ENCODE measurements around the gene NTRK2.

NTRK2 gene

DNA sequence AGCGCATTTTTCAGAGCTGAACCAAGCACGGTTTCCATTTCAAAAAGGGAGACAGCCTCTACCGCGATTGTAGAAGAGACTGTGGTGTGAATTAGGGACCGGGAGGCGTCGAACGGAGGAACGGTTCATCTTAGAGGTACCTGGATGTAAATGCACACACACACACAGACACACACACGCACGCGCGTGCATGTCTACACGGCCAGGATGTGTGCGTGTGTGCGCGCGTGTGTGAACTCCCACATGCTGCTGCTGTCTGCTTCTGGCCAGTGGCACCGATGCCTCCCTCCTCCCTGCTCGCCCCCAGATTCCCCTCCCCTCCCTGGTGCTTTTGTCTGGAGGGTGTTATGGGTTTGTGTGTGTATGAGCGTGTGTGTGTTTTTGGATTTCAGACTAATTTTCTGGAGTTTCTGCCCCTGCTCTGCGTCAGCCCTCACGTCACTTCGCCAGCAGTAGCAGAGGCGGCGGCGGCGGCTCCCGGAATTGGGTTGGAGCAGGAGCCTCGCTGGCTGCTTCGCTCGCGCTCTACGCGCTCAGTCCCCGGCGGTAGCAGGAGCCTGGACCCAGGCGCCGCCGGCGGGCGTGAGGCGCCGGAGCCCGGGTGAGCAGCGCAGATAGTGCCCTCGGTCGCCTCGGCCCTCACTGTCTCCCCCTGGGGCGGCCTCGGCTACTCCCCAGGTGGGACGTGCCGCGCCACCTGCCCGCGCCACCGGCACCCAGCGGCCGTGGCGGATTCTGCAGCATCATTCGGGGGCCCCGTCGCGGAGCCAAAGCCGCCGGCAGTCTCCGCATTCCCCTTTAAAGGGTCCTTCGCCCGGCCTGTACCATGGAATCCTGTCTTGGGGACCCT, at the start of gene NTRK2:
NTRK2 (plus strand) TSS at position 442 of the 850 bp plus-strand sequence. CDS start 1,020 bp downstream, outside the sequence.
- DNase-seq = no peak

- DNase-seq = no peak
These were observed 49.2 kb upstream of the NTRK2 start for GRCh38 chr9:84620338-84620737.

- DNase-seq = no peak
These were observed 47.7 kb upstream of the NTRK2 start for GRCh38 chr9:84621811-84622210.

- no peak for DNase-seq
These were observed 46.5 kb upstream of the NTRK2 start for GRCh38 chr9:84622981-84623380.

- DNase-seq = no peak
These were observed 33.1 kb upstream of the NTRK2 start for GRCh38 chr9:84636436-84636835.

DNA sequence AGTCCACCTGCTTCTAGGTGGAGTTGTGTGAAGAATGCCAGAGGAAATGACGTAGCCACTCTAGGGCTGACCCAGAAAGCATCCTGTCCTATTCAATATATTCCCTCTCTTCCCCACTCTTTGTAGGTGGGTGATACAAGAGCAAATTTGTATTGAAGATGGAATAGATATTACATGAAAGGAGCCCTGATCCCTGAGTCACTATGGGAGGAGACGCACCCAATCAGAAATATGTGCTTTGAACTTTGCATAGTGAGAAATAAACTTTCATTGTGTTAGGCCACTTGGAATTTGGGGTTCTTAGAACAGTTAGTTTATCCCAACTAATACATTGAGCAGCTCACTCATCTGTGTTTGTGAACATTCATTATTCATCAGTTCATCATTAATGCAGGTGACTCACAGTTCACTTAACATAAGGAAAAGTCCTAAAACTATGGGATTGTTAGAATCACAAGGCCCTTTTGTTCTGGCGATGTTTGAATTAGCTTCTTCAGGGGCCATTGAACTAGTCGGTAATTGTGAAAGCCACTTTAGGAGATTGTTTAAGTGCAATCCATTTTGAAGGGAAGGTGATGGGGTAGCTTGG, 26.9 kb upstream of the NTRK2 start:
- no peak for DNase-seq

- DNase-seq = no peak
These were observed 21.8 kb upstream of the NTRK2 start for GRCh38 chr9:84647699-84648098.

GRCh38 chr9:84652496-84653120, 16.9 kb upstream of the NTRK2 start:
- no peak for DNase-seq

GRCh38 chr9:84655447-84655846, 14.1 kb upstream of the NTRK2 start:
- no peak for DNase-seq

DNA sequence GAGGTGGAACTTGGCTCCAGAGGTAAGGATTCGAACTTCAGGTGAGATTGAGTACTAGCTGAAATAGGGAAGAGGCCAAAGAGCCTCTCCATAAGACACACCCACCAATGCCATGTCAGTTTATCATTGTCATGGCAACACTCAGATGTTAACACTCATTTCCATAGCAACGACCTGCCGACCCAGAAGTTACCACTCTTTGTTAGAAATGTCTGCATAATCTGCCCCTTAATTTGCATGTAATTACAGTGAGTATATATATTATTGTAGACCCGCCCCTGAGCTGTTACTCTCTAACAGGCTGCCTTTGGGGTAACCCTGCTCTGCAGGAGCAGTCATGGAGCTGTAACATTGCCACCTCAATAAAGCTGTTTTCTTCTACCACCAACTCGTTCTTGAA, 10.2 kb upstream of the NTRK2 start:
- no peak for DNase-seq

DNA sequence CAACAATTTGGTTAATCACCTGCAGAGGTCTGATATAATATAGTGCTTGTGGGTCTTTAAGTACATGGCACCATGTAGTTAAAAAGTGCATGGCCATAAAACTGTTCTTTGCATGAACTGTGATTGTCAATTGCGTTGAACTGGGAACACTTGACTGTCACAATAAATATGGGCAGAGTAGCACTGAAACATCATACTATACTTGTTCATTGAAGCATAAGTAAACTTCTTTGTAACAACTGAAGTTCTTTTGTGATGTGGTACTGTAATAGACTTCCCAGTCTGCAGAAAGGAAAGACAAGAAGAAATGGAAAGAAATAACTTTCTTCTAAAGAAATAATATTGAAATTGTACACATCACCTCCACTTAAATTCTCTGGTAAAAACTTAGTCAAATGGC, 9.8 kb upstream of the NTRK2 start:
- no peak for DNase-seq

DNA sequence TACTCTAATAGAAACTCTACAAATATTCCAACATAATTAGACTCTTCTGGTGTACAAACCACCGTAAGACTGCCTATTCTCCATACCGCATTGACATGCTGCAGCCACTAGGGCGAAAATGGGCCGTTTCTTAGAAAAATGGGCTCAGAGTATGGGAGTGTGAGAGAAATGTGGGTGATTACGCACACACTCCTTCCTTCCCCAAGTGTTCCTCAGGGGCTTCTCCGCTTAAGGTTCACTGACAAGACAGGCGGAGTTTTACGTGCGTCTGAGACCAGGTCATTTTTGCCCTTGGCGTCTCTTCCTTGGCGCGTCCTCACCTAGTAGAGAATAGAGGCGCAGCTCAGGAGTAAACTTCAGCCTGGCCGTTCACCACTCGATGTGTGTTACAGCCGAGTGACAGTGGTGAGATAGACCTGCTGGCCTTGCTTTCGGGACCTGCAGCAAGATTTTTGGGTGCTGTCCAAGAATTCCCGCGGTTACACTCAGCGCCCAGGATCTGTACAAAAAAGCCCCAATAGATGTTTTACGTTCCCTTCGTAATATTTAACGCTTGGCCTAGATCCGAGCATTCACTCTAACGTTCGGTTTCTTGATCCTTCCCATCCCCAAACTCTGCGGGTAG, 1.8 kb upstream of the NTRK2 start:
- DNase-seq = no peak

- no peak for DNase-seq
These were observed 1.1 kb upstream of the NTRK2 start for GRCh38 chr9:84668196-84669012.

- no peak for DNase-seq
These were observed 579 bp upstream of the NTRK2 start for GRCh38 chr9:84669013-84669287.

GRCh38 chr9:84670138-84671041, 861 bp downstream of the NTRK2 start:
- DNase-seq = no peak

DNA sequence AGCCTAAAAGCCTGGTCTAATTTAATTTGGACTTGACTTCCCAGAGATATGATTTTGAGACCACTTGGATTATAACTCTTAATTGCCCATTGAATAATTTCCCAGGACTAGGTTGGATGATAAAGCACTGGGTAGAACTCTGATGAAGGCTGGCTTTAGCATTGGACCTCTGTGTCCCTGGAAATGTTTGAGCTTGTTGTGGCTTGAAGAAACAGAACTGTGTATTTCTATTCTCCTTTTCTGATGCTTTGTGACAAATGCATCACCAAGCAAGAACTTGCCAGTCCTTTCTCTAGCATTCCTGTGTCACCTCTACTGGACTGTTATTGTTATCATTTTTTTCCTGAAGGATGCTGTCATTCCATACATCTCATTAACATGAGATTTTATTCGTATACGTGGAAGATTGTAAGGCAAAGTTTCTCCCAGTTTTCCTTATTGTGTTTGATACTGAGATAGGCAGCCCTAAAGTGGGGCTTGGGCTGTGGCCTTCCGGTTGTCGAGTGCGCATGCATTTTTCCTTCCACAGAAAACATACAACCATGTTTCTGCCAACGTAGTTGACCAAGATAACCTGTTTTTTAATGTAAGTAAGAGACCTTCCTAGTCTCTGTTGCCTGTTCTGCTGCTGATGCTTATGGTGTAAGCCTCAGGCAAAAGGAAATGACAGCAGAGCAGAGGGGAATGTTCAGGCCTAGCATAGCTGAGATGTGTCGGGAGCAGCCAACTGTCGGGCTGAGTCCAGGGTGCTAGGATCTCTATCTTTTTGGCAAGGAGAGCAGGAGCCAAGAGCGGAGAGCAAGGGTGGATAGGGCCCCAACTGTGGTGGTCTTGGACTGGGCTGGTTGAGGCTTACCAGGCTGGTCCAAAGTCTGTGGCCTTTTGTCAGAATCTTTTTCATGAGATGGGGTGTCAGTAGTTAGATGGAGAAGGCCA, 2.3 kb downstream of the NTRK2 start:
- no peak for DNase-seq

DNA sequence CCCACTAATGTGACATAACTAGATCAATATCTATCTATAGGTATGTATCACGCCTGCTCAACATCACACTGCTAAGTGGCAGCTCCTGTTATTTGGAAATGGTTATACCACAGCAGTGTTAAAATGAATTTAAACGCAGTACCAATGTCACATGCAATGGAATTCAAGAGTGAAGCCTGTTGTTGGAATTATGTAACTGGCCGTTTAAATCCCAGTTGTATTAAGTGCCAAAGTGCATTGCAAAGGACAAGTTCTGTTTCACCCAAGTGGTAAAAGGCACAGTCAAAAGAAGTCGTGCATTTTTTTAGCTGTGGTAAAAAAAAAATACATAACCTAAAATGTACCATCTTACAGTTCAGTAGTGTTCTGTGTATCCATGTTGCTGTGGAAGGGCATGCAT, 4.3 kb downstream of the NTRK2 start:
- DNase-seq = no peak

DNA sequence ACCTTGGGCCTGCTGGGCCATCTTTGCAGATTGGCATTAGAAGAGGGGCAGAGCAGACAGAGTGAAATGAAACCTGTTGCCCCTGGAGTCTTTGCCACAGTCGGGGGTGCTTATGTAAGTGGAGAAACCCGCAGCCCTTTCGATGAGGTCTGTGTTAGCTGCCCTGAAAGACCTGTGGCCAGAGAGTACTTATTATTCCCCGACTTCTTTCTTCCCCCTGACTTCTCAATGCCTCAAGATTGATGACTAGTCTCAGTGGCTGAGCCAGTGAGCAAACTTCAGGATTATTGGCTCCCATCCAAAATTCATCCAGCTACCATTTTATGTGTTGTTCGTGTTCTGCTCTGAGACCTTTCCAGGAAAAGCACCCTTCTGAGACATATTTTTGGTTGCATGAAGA, 7.6 kb downstream of the NTRK2 start:
- no peak for DNase-seq

GRCh38 chr9:84679571-84679970, 10.0 kb downstream of the NTRK2 start:
- DNase-seq = no peak

DNA sequence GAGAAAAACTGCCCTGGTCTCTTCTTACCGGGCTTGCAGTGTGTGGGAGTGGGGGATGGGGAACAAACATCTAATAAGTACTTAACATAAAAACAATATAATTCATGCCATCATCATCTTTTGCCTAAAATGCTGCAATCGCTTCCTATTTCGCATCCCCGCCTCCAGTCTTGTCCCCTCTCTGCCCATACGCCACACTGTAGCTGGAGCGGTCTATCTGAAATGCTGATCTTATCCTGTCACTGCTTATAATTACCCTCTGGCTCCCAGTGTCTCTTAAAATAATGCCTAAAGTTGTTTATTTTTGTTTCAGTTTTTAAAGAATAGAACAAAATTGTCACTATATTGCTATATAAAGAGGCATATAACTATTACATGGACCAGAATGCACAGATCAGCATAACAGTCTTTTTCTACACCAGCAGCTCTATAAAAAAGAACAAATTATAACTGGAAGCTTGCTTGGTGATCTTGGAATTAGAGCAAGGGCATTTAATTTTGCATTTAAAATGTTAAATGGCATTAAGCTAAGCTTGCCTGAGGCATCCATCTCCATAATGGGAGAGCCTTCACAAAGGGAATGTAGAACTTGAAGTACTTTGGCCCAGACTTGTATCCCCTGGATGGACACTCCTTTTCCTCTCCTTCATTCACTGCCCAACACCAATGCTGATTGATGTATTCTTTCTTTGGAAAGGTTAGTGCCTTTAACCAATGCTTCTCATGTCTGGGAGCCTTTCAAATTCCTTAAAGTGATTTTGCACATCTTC, 12.2 kb downstream of the NTRK2 start:
- DNase-seq = no peak

Data from cortex of kidney (tissue), 1 donor.